Thyroid gland (tissue), 4 donors: ENCODE data around the gene PPP1R17.

ENCODE experiments used
- CTCF ChIP-seq, 6 experiments: fragments of 200-600 bp in 3 of 6; fragments of 450-650 bp in 3 of 6; sonication (generic) in 3 of 6; IDR thresholded peaks; one replicate each; pipeline ENCODE4 v1.5.1; 2016 to 2019; ENCODE audit warnings: antibody characterized with exemption in 6 of 6, mild to moderate bottlenecking in 2 of 6, inconsistent platforms in 1 of 6, moderate library complexity in 1 of 6
- POLR2A ChIP-seq, 2 donors: fragments of 450-650 bp; IDR thresholded peaks; one replicate each; pipeline ENCODE4 v1.6.1; 2017; ENCODE audit warnings: antibody characterized with exemption in 2 of 2, mild to moderate bottlenecking in 2 of 2, moderate library complexity in 1 of 2

GRCh38 chr7:31665546-31665945, 21.5 kb upstream of the PPP1R17 start:
- TF ChIP-seq CTCF (IDR thresholded peaks at IDR 0.05) (no peak), POLR2A (IDR thresholded peaks at IDR 0.05) (no peak)
